SH-SY5Y (cell line): ENCODE results near the gene PPDPF.

Experiments used
- GATA2 ChIP-seq: IDR thresholded peaks from 2 replicates; pipeline ENCODE4 v1.6.1; 2011; ENCODE audit warnings: mild to moderate bottlenecking, low read depth, low read length
- GATA3 ChIP-seq: IDR thresholded peaks from 2 replicates; pipeline ENCODE4 v1.6.1; 2011; ENCODE audit warnings: low read depth, mild to moderate bottlenecking, low read length, moderate library complexity

GRCh38 chr20:63497138-63497945 is 23.2 kb upstream of the PPDPF start:
- no peak for TF ChIP-seq GATA3
- TF ChIP-seq GATA2: no peak
